ENCODE results near the gene CHI3L1.

Gene CHI3L1

DNA sequence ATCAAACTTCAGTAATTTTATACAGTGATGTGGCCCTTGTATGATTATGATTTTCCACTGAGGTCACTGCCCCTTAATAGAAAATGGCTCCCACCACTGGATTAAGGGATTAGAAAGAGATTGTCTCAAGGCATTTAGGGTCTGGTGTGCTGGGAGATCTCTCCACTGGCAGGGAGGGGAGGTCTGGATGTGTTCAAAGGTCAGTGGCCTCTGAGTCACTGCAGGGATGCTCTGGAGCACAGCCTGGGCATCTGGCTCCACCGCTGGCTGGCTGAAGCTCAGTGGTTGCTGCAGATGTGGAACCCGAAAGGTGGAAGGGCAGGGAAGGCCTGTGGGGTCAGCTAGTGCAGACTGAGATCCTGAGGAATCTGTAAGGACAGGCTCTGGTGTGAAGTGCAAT is 18.3 kb upstream of the CHI3L1 start:
- DNase-seq, result no peak

DNA sequence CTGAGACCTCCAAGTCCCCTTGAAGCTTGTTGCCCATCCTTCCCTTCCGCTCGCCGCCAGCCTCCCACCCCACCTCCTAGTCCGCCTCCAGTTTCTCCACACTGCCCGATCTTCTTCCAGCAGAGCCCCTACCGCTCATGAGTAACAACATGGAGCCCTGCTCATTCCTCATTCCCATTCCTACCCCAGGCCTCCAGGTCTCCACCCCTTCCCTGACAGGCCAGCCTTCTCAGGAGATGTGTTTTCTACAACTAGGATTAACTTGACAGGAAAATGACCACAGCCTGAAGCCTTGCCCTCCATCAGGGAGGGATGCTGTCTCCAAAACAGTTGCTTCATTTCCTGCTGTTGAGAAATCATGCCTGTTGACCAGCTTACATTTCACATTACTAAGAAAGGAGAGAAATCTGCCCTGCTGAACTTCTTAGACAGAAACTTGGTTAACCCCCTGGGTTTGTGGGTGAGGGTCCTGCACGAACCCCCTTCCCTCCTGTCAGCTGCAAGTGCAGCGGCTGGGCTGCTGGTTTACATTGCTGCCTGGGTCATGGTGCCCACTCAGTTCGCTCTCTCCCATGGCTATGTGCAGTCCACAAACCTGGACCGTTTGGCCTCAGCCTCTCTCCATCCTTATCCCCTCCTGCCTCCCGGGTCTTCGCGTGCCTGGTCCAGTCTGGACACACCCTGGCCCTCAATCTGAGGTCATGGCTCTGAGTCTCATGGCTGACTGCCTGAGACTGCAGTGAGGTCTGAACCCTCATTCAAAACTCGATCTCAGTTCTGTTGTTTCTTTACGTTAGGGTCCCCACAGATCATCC is 16.1 kb upstream of the CHI3L1 start:
- no peak for DNase-seq

DNA sequence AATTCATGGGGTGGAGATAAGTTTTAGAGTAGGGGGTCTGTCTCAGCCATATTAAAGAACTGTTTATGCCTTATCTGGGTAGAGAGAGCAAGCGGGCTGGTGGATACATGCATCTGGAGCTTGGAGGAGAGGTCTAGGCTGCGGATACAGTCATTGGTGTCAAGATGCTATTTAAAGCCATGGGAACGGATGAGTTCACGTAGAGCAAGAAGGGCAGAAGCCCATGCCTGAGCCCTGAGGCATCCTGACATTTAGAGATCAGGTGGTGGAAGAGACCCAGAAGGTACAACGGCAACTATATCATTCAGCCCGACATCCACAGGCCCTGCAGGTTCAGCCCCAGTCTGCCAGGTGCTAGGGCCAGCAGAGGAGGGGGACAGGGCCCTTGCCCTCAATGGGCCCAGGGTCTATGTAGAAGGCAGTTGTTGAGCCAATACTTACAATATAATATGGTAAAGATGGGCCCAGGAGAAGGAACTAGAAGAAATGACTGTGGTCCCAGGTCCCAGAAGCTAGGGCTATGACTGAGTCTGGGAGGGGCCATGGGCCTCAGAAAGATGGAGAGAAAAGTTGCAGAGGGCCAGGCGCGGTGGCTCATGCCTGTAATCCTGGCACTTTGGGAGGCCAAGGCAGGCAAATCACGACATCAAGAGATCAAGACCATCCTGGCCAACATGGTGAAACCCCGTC is 15.2 kb upstream of the CHI3L1 start:
- DNase-seq, result no peak

DNA sequence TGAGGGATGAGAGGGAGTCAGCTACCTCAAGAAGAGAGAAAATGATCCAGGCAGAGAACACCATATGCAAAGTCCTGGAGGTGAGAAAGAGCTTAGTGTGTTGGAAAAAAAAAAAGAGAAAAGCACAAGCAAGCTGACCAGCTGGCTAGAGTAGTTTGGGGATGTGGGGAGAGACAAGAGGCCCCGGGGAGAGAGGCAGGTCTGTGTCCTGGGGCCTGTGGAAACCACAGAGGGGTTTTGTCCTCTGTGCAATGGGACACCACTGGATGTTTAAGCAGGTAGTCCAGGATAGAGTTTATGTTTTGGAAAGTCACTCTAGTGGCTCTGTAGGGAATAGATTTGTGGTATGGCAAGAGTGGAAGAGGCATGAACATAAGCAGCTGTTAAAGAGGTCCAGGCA is 14.4 kb upstream of the CHI3L1 start:
- DNase-seq, result no peak

DNA sequence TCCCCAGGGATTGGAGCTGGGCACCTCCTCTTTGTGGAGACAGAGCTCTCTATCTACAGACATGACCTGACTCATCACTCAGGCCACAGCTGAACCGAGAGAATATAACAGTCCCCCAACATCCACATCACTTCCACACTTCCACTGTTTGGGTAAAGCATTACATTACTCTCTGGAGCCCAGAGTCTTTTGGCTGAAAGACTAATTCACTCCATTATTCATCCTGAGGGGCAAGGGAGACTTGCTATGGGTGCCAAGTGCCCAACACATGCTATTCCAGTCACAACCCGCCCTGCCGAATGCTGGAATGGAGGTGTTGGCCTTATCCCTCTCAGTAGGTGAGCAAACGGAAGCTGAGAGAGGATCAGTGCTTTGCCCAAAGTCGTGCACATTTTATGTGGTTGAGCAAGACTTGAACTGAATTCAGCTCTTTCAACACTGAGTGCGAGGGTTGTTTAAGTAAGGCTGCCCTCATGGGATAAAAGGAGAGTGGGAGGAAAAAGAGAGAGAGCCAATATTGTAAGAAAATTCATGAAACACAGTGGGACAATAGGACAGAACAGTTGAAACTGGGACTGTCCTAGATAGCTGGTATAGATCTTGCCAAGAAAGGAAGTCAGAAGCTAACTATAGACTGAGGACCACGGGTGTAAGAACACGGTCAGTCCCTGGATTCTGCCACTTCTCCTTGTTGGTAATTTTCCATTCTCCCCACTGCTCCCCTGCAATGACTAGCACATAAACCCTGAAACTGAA is 13.5 kb upstream of the CHI3L1 start:
- no peak for DNase-seq

DNA sequence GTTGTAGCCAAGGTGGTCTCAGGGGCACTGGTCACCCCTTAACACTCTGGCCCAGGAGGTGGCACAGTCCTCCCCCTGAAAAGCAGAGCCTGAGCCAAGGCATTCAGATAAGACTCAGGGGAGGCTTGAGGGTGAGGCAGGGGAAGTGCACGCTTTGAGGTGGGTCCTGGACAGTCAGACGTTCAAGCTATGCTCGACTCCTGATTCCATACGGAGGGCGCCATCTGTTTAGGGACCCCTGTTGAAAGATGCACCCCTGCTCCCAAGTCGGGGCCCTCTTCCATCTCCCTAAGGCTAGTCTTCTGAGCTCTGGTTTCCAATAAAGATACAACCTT is 12.9 kb upstream of the CHI3L1 start:
- no peak for DNase-seq

DNA sequence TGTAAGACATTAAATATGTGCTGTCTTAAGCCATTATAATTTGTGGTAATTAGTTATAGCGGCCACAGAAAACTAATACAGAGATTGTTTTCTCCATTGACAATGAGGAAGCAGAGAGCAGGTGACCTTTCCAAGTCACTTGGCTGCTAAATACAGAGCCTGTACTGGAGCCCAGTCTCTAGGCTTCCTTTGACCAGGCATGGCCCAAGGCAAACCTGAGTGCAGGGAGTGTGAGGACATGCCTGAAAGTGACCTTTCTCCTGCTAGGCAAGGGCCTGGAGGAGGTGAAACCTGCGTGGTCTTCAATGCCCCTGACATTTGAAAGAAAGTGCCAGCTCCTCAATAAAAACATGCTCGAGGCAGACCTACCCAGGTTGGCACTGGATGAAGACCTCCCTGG is 12.5 kb upstream of the CHI3L1 start:
- DNase-seq, result no peak

DNA sequence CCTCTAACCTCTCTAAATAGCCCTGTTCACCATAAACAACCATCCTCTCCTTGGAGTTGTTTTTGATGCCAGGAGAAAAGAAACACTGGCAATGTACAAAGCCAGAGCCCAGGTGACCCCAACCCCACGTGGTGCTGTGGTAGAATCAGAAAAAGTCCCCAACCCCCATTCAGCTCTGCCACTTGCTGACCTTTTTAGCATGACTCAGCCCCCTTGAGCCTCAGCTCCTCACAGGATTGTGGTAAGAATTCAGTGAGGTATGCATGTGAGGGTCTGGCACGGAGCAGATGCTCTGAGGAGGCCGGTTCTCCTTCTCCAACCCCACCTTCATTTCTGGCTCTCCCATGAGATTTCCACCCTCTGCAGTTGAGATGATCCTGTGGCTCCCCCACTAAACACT is 11.1 kb upstream of the CHI3L1 start:
- no peak for DNase-seq

DNA sequence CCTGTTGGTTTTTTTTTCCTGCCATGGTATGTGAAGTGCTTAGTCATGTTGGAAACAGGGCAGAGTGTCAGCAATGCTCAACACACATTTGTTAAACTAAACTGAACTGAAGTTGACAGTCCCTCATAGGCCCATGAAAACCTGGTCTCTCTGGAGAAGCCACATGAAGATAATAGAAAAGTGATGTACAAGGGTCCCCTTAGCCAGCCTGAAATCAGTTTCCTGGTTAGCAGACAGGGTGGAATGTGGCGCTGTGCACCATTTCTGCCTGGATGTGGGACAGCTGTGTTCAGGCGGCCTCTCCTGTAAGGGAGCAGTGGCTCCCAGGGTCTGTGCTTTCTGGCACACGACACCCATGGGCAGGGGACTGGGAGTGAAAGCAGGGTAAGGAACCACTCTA is 9.9 kb upstream of the CHI3L1 start:
- no peak for DNase-seq

DNA sequence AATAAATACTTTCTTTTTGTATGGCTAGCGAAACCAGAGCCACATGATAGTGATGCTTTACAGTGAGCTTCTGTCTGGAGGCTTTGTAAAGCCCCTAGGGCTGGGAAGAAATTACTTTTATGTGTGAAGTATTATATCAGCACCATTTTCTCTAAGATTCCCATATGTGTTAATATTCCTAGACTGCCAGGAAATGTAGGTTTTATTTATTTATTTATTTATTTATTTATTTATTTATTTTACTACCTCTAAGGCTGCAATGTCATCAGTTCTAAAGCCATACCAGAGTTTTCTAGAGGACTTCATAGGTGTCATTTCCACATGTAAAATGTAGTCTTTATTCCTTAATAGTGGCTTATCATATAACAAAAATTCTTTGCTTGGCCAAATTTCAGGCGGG is 4.4 kb upstream of the CHI3L1 start:
- no peak for DNase-seq

DNA sequence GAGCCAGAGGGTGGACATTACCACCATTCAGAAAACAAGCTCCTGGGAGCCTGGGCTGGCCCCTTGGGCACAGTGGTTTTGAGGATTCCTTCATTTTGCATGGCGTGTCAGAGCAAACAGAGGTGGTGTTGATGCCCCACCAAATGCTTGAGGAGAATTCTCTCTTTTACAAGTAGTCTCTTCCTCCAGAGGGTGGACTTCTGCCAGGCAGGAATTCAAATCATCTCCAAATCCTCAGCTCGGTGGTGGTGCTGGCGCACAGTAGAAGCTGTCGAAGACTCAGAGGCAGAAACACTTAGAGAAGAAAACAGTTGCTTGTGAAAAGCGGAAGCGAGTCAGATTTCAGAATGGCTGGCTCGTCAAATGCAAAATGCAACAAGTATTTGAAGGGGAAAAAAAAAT is 3.4 kb upstream of the CHI3L1 start:
- DNase-seq, result no peak

DNA sequence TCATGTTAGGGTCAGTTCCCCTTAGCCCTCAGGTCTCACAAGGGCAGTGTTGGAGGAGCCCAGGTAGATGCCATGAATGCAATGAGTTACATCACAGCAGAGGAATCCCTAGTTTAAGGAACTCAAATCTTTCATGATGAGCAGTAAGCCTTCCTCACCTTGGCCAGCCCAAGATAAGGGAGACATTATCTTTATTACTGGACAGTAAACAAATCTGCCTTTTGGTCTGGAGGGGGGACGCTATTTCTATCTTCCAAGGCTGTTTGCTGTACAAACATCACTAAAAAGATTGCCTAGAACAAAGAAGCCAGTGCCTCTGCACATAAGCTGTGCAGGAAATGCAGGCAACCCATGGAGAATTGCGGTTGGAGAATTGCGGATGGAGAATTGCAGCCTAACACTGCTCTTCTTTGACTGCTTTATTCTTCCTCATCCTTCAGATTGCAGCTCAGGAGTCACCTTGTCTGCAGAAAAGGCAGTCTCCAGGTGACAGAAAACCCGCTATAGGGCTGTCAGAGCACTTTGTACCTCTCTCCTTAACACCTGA is 2.3 kb upstream of the CHI3L1 start:
- no peak for DNase-seq

DNA sequence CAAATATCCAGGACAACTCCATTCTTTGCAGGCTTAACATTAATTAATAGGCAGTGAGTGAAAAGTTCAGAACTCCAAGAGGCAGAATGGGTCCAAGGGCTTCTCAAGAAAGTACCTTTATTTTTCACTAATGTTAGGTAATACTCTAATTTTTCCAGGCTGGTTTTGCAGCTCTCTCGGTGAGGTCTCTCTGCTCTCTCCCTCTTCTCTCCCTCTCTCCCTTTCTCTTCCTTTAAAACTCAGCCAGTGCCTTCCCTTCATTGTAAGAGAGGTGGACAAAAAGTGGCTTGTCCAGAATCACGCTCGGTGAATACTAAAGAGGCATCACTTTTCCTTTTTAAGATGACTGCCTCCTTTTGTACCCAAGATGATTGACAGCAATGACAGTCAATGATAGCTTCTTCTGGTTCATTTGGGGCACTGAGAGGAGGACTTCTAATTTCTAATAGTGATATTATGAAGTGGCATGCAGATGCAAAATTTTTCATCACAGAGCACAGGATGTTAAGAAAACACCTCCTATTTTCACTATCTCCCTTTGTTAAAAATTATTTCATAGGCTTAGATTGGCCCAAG is 1.3 kb upstream of the CHI3L1 start:
- no peak for DNase-seq

DNA sequence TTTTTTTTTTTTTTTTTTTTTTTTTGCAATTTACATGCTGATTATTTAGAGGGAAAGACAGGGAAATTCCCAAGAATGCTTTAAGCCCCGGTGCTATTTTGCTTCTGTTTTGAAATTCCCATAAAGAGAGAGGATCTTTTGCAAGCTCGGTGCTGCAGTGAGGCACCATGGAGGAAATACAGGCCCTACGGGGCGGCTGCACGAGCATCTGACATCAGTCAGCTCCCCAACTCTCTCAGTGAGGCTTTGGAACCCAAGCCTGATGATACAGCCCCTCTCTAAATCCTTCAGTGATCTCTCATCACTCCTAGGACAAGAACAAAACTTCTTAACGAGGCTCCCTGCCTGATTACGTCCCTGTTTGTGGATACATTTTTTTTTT is 791 bp upstream of the CHI3L1 start:
- DNase-seq, result no peak

DNA sequence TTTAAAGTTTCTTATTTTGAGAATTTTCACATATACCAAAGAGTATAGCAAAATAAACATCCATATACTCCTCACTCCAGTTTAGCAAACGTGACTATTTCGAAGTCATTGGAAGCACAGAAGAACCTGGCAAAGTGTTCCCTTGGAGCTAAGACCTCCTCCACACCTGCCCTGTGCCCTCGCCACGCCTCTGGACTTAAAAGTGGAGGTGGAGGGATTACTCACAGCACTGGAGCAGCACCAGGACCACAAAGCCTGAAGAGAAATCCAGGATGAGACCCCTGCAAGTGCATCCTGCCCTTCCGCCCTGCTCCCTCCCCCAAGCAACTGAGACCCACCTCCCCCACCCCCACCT is 436 bp downstream of the CHI3L1 start:
- no peak for DNase-seq

DNA sequence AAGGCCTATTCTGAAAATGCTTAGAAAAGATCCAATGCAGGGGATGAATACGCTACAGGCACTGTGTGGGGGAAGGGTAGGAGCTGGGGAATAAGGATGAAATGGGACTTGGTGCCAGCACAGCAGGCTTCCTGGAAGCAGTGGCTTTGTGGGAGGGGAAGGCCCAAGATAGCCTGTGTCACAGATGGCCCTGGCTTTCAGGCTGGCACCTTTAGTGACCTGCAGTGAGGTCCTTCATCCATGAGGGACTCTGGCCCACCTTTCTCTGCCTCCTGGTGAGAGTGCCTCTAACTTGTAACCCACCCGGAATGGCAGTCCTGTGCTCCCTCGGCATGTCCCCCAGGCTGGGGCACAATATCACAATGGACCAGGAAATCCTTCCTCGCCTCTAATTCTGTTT is 919 bp downstream of the CHI3L1 start:
- DNase-seq, result no peak

DNA sequence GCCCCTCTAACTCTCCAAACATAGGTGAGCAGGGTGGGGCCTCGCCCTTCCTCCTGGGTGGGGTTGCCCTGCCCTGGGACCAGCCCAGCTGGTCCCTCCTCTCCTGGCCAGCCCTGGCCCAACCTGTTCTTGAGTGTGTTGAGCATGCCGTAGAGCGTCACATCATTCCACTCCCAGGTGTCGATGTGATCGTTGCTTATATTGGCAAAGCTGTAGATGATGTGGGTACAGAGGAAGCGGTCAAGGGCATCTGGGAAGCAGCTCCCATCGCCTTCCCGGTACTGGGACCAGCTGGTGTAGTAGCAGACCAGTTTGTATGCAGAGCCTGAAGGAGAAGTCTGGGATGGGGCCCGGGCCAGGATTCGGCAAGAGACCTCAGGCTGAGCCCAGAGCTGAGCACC is 1.4 kb downstream of the CHI3L1 start:
- no peak for DNase-seq

DNA sequence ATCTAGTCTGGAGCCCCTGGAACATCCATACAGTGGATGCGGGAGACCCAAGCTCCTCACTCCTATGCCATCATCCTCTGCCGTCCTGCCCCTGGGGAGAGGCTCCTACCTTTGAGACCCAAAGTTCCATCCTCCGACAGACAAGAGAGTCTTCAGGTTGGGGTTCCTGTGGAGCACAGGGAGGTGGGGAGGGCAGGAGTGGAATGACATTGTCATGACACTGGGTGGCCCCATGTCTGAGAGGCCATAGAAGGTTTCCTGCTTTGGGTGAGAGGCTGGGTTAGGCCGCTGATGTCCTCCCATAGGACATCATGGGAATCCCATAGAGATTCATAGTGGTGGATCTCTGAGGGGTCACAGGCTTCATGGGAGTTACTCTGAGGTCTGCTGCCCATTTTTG is 2.0 kb downstream of the CHI3L1 start:
- no peak for DNase-seq

DNA sequence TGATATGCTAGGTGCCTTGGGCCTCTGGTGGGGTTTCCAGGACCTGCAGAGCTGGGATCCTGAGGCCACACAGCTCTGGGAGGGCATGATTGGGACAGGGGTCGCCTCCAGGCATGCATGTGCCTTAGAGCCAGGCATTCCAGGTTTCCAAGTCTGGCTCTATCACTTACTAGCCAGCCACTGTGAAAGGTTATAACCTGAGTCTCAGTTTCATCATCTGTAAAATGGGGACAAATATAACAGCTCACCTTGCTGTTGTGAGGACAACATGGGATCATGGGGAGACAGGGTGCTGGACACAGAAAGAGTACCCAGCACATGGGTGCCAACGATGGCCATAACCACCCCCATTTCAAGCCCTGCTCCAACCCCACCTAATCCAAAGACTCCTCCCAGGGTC is 2.7 kb downstream of the CHI3L1 start:
- DNase-seq, result no peak

DNA sequence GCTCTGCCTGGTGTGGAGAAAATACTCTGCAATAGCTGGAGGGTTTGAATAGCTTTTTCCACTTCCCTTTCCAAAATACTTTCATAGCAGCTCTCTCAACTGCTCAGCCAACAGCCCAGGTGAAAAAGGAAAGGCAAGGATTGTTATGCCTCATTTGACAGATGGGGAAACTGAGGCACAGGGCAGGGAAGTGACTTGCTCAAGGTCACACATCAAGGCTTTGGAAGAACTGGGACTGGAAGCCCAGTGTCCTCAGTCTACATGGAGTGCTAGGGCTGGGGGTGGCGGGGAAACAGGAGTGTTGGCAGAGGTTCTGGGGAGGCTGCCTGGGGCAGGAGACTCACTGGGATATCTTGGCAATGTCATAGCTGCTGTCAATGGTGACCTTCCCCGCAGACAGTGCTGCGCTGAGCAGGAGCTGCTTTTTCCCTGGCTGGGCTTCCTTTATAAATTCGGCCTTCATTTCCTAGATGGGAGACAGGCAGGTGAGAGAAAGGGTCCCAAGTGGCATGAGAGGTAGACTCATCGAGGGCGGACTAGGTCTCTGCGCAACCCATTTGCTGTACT is 4.0 kb downstream of the CHI3L1 start:
- DNase-seq, result no peak

DNA sequence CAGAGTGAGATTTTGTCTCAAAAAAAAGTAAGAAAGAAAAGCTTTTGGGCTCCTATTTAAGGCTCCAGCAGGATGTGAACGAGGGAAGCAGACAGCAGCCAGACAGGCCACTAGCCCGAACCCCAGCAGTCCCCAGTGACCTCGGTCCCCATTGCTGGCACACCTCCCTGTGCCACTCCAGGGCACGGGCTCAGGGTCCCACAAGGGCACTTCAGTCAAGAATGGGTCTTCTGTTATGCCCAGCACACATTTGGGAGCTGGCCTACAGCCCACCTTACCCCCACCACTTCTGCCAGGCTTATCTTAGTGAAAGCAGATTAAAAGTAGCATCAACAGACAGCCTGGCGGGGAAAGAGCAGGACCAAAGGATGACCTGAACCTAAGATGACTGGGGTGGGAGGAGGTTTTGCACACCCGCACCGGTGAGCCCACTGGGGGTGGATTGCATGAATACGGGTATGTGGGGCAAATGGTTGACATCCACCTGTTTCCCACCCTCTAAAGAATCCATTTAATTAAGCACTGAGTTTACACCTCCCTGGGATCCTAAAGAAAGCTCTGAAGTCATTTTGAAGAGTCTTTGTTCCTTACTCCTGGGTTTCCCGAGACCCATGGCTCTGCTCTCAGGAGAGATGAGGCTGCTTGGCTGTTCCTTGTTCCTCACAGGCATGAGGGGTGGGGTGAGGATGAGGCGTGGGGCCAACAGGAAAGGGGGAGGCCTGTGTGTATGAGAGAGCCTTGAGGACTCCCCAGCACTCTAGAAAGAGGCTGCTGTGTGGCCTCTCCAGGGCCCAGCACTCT is 4.7 kb downstream of the CHI3L1 start:
- DNase-seq, result no peak

DNA sequence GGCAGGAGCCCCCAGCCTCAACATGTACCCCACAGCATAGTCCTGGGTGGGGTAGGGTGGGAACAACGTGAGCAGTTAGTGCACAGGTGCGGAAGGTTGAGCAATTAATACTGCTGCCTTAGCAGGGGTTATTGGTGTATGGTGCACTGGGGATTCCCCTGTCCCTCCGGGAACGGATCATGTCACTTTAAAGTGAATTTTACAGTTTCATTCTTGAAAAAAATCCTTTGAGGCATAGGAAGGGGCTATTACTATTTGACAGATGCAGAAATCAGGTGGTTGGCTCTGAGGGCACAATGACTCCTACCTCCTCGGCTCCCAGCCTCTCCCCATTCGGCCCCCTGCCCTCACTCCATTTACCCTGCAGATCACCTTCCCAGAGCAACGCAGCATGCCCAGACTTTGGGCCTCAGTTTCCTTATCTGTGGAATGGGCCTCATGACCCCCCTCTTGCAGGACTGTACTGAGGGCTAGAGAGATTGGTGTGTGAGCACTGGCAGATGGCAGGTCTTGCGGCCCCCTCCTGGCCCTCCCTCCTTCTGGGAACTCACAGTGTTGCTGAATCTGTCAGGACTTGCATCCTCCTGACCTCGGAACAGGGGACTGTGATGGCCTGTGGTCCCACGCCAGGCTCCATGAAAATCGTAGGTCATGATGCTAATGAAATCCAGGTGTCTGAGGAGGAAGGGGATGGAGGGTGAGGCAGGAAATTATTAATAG is 5.7 kb downstream of the CHI3L1 start:
- no peak for DNase-seq
